Mucosa of descending colon (tissue), 3 donors: Measurements from ENCODE around the gene HDAC6. TPM values are rescaled to one million over a fixed set of nuclear protein-coding genes. Genes with fewer than 3 reads are reported as not detected.

Experiments
- ATAC-seq: fragments of 200-7000 bp; cut with Tn5 transposase; one replicate; pipeline ENCODE4 v1.9.1; 2020; ENCODE audit warnings: mild to moderate bottlenecking, moderate library complexity
- DNase-seq, 3 donors: peaks; one replicate each; pipeline ENCODE4 v3.0.0-alpha.2; 2020
- H3K36me3 ChIP-seq: fragments of 200-600 bp; one replicate; pipeline ENCODE4 v1.8.0; 2021; ENCODE audit warnings: low read depth, mild to moderate bottlenecking
- H3K4me1 ChIP-seq: fragments of 200-600 bp; one replicate; pipeline ENCODE4 v1.8.0; 2021; ENCODE audit warnings: low read depth, mild to moderate bottlenecking
- H3K4me3 ChIP-seq: fragments of 200-600 bp; one replicate; pipeline ENCODE4 v1.8.0; 2021; ENCODE audit warnings: mild to moderate bottlenecking
- H3K9me3 ChIP-seq: fragments of 200-600 bp; one replicate; pipeline ENCODE4 v1.8.0; 2021; ENCODE audit warnings: mild to moderate bottlenecking
- CTCF ChIP-seq: fragments of 200-600 bp; IDR thresholded peaks from one replicate; pipeline ENCODE4 v1.8.0; 2022; ENCODE audit warnings: antibody characterized with exemption, mild to moderate bottlenecking
- intact Hi-C, 2 donors: fragments of 100-400 bp; cut with DNase I in 1 of 2; cut with micrococcal nuclease in 1 of 2; formaldehyde crosslinking; loops; one replicate each; pipeline versions ENCODE4 v1.11.0 to v1.11.1; 2022; cut with DNase I, micrococcal nuclease
- total RNA-seq, 3 donors: library from RNA; stranded (reverse); fragmentation: NEBNext Ultra II Directional in 2 of 3; extraction: Animal tissue kit (Norgen Biotek cat#: 25700) in 2 of 3; gene quantifications; one replicate each; pipeline versions ENCODE4 v1.2.1 to v1.2.4, GENCODE V29; 2021 to 2023
- donor health status: DM: no; HTN: no; CAD: no; lungs with moderate emphysema.
- donor health status: DM: no; HTN: no; CAD: no.
- donor health status: DM: no; HTN: yes; CAD: no.

HDAC6 gene
- total RNA-seq, 3 donors from 2014 or later, result 83.2 to 111 (median 99.6) TPM

- no peak overlapping the region for H3K4me3 ChIP-seq
- intact Hi-C loops, result no loop called here
- no peaks in the 10 kb centered on the region for H3K36me3 ChIP-seq
- no peak for DNase-seq
- TF ChIP-seq CTCF, result no peak
- H3K9me3 ChIP-seq, result no peaks in the 10 kb centered on the region
- H3K4me1 ChIP-seq, result no peaks in the 10 kb centered on the region
- ATAC-seq, result no peak
Measured at GRCh38 chrX:48829016-48829735, 27.3 kb downstream of the HDAC6 start.

- intact Hi-C loops, result no loop called here
- Histone ChIP-seq H3K36me3 (no peaks in the 10 kb centered on the region), H3K4me1 (no peaks in the 10 kb centered on the region), H3K4me3 (no peak overlapping the region), H3K9me3 (no peaks in the 10 kb centered on the region)
- no peak for TF ChIP-seq CTCF
- no peak for ATAC-seq
- DNase-seq, result no peak
Measured at GRCh38 chrX:48831136-48831908, 29.5 kb downstream of the HDAC6 start.

- DNase-seq (no peak), ATAC-seq (peak; percentile 24)
- no peak for TF ChIP-seq CTCF
- intact Hi-C loops, result no loop called here
- Histone ChIP-seq H3K36me3 (no peaks in the 10 kb centered on the region), H3K4me3 (no peak overlapping the region), H3K9me3 (no peaks in the 10 kb centered on the region), H3K4me1 (no peaks in the 10 kb centered on the region)
Measured at GRCh38 chrX:48831909-48832291, 30.0 kb downstream of the HDAC6 start.

GRCh38 chrX:48833542-48834138 lies 31.8 kb downstream of the HDAC6 start:
- Histone ChIP-seq H3K9me3 (no peaks in the 10 kb centered on the region), H3K4me1 (no peaks in the 10 kb centered on the region), H3K4me3 (no peak overlapping the region), H3K36me3 (no peaks in the 10 kb centered on the region)
- peak; percentile 69 for ATAC-seq
- intact Hi-C loops, result no loop called here
- DNase-seq, result peak in 1 of 3 donors; percentile 6
- no peak for TF ChIP-seq CTCF

GRCh38 chrX:48834383-48834709 lies 32.5 kb downstream of the HDAC6 start:
- no peaks in the 10 kb centered on the region for H3K36me3 ChIP-seq
- intact Hi-C loops, result no loop called here
- DNase-seq (no peak), ATAC-seq (no peak)
- no peak for TF ChIP-seq CTCF
- H3K4me1 ChIP-seq, result no peaks in the 10 kb centered on the region
- H3K4me3 ChIP-seq, result no peak overlapping the region
- H3K9me3 ChIP-seq, result no peaks in the 10 kb centered on the region
